Skin epidermis (tissue), 12 donors: Measurements from ENCODE around the gene SHLD3.
"Not testable (repeated sequence)": the region's sequence is repeated elsewhere in the genome, so short reads cannot be mapped to it uniquely, and the experiment has no call there.

Experiments
- H3K27ac ChIP-seq, 21 experiments: fragments of 200-600 bp; sonication (generic) in 11 of 21; one replicate each; pipeline ENCODE4 v1.5.0; 2020; ENCODE audit warnings: mild to moderate bottlenecking in 3 of 21, inconsistent platforms in 2 of 21, moderate library complexity in 2 of 21
- H3K4me3 ChIP-seq, 7 experiments: fragments of 200-600 bp; sonication (generic) in 2 of 7; one replicate each; pipeline ENCODE4 v1.5.0; 2020; ENCODE audit warnings: inconsistent platforms in 2 of 7, mild to moderate bottlenecking in 2 of 7, moderate library complexity in 1 of 7

The SHLD3 gene

DNA sequence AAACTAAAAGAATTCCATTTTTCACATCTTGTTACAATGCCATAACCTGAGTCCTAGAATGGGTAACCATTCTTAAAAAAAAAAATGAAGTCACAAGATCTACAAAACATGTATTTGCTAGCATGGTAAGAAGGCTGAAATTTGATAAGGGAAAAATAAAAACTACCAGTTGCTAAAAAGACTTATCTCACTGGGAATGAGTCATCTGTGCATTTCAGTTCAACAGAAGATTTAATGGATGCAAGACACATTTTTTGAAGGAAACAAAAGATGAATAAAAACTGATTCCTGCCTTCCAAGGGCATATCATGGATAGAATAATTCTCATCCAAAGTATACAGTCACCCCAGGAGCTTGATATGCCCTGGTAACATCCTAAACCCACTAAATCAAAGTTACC, 49.9 kb downstream of the SHLD3 start:
- no peak overlapping the region for H3K4me3 ChIP-seq
- H3K27ac ChIP-seq: no peak overlapping the region

DNA sequence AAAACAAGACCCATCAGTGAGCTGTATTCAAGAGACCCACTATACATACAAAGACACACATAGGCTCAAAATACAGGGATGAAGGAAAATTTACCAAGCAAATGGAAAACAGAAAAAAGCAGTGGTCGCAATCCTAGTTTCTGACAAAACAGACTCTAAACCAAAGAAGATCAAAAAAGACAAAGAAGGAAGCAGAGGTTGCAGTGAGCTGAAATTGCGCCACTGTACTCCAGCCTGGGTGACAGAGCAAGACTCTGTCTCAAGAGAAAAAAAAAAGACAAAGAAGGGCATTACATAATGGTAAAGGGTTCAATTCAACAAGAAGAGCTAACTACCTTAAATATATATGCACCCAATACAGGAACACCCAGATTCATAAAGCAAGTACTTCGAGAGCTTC, 51.2 kb downstream of the SHLD3 start:
- not testable (repeated sequence) for H3K4me3 ChIP-seq, H3K27ac ChIP-seq
